IMR-90 (cell line): Measurements from ENCODE around the gene CACNA2D1. TPM values are rescaled to one million over a fixed set of nuclear protein-coding genes. Genes with fewer than 3 reads are reported as not detected.

Experiments used
- ATAC-seq: fragments of 200-7000 bp; cut with Tn5 transposase; 2 replicates; pipeline ENCODE4 v1.9.1; 2020; ENCODE audit warnings: low read depth, mild to moderate bottlenecking, moderate library complexity
- BruUV-seq: library from RNA; stranded (reverse); fragments of 400-500 nt; replicated peaks from 2 replicates; lab custom pipeline; 2021; lab: Mats Ljungman, UMichigan
- CTCF ChIA-PET: fragments of 300-600 bp; formaldehyde crosslinking; extraction: SDS; loops from one replicate; lab custom pipeline; 2021; ENCODE audit warnings: antibody characterized with exemption; lab: Yijun Ruan, JAX
- POLR2A ChIA-PET: fragments of 300-600 bp; sonication (Branson Sonifier 250); formaldehyde crosslinking; loops from one replicate; lab custom pipeline; 2022; ENCODE audit warnings: antibody characterized with exemption; ENCODE audit not compliant: unreplicated experiment; lab: Charles Lee
- DNase-seq: peaks from one replicate; pipeline ENCODE4 v3.0.0; 2013
- H2AFZ ChIP-seq: replicated peaks from 2 replicates; pipeline ENCODE3; 2013; ENCODE audit warnings: low read length, mild to moderate bottlenecking; ENCODE audit not compliant: poor library complexity
- H2AK5ac ChIP-seq: 2 replicates; pipeline ENCODE4 v1.6.1; 2013; ENCODE audit warnings: low read depth, low read length, inconsistent platforms
- H2AK9ac ChIP-seq: replicated peaks from 2 replicates; pipeline ENCODE3; 2013; ENCODE audit warnings: mild to moderate bottlenecking, low read depth, low read length, moderate library complexity; ENCODE audit not compliant: poor library complexity
- H2BK120ac ChIP-seq: 2 replicates; pipeline ENCODE4 v1.6.1; 2013; ENCODE audit warnings: low read depth, low read length, inconsistent platforms
- H2BK15ac ChIP-seq: 3 replicates; pipeline ENCODE4 v1.6.1; 2013; ENCODE audit warnings: low read depth, low read length, inconsistent platforms
- H2BK20ac ChIP-seq: 2 replicates; pipeline ENCODE4 v1.6.1; 2013; ENCODE audit warnings: low read depth, mild to moderate bottlenecking, inconsistent platforms, low read length, moderate library complexity
- H2BK5ac ChIP-seq: 2 replicates; pipeline ENCODE4 v1.6.1; 2013; ENCODE audit warnings: mild to moderate bottlenecking, low read depth, low read length, inconsistent platforms; ENCODE audit not compliant: poor library complexity, severe bottlenecking
- H3K14ac ChIP-seq: replicated peaks from 2 replicates; pipeline ENCODE4 v1.6.1; 2013; ENCODE audit warnings: low read depth, low read length, inconsistent platforms
- H3K18ac ChIP-seq: 2 replicates; pipeline ENCODE4 v1.6.1; 2013; ENCODE audit warnings: low read depth, low read length, control low read depth
- H3K23ac ChIP-seq: 2 replicates; pipeline ENCODE4 v1.6.1; 2013; ENCODE audit warnings: low read depth, low read length, inconsistent platforms
- H3K27ac ChIP-seq: 2 replicates; pipeline ENCODE4 v1.5.1; 2013; ENCODE audit warnings: mild to moderate bottlenecking, control low read depth, low read length; ENCODE audit not compliant: insufficient read depth
- H3K27me3 ChIP-seq: 2 replicates; pipeline ENCODE4 v1.6.1; 2013; ENCODE audit warnings: low read length; ENCODE audit not compliant: control insufficient read depth, insufficient read depth
- H3K36me3 ChIP-seq: 2 replicates; pipeline ENCODE4 v1.6.1; 2013; ENCODE audit warnings: low read length, mixed read lengths; ENCODE audit not compliant: control insufficient read depth, insufficient read depth
- H3K4ac ChIP-seq: 2 replicates; pipeline ENCODE4 v1.6.1; 2013; ENCODE audit warnings: low read depth, low read length, inconsistent platforms
- H3K4me1 ChIP-seq: 2 replicates; pipeline ENCODE4 v1.6.1; 2013; ENCODE audit warnings: low read length, mixed read lengths; ENCODE audit not compliant: control insufficient read depth, insufficient read depth
- H3K4me2 ChIP-seq: 2 replicates; pipeline ENCODE4 v1.6.1; 2013; ENCODE audit warnings: low read depth, mild to moderate bottlenecking, control low read depth, low read length, moderate library complexity
- H3K4me3 ChIP-seq: 2 replicates; pipeline ENCODE4 v1.5.1; 2013; ENCODE audit warnings: low read depth, mild to moderate bottlenecking, control low read depth, low read length, moderate library complexity; ENCODE audit not compliant: insufficient read depth
- H3K56ac ChIP-seq: 2 replicates; pipeline ENCODE4 v1.6.1; 2013; ENCODE audit warnings: low read length, inconsistent platforms; ENCODE audit not compliant: insufficient read depth; ENCODE audit errors: extremely low read depth
- H3K79me1 ChIP-seq, 2 experiments: 2 replicates each; pipeline ENCODE4 v1.6.1; 2013; ENCODE audit warnings: low read length in 2 of 2, inconsistent platforms in 1 of 2, low read depth in 1 of 2
- H3K9ac ChIP-seq: 2 replicates; pipeline ENCODE4 v1.6.1; 2013; ENCODE audit warnings: low read depth, low read length, control low read depth
- H3K9me1 ChIP-seq: 2 replicates; pipeline ENCODE4 v1.6.1; 2013; ENCODE audit warnings: low read length, inconsistent platforms; ENCODE audit not compliant: insufficient read depth
- H3K9me3 ChIP-seq: 2 replicates; pipeline ENCODE4 v1.6.1; 2013; ENCODE audit warnings: low read length; ENCODE audit not compliant: control insufficient read depth, insufficient read depth
- H4K20me1 ChIP-seq: 2 replicates; pipeline ENCODE4 v1.6.1; 2013; ENCODE audit warnings: low read length, inconsistent platforms; ENCODE audit not compliant: insufficient read depth
- H4K5ac ChIP-seq: 2 replicates; pipeline ENCODE4 v1.6.1; 2013; ENCODE audit warnings: mild to moderate bottlenecking, low read depth, low read length, control low read depth
- H4K8ac ChIP-seq, 2 experiments: 2 replicates each; pipeline ENCODE4 v1.6.1; 2013; ENCODE audit warnings: low read depth in 2 of 2, low read length in 2 of 2, control low read depth in 1 of 2, inconsistent platforms in 1 of 2
- H4K91ac ChIP-seq: 2 replicates; pipeline ENCODE4 v1.6.1; 2013; ENCODE audit warnings: low read depth, low read length, inconsistent platforms; ENCODE audit not compliant: insufficient read depth
- BHLHE40 ChIP-seq: fragments of 150-350 bp; IDR thresholded peaks from 2 replicates; pipeline ENCODE4 v1.6.1; 2016; ENCODE audit warnings: mild to moderate bottlenecking, low read depth, low read length
- CEBPB ChIP-seq: IDR thresholded peaks from 2 replicates; pipeline ENCODE4 v1.6.1; 2012; ENCODE audit warnings: low read depth, low read length, improper control_type of control experiment
- CHD1 ChIP-seq: IDR thresholded peaks from 2 replicates; pipeline ENCODE4 v1.6.1; 2012; ENCODE audit warnings: low read depth, low read length, improper control_type of control experiment
- CTCF ChIP-seq: conservative IDR thresholded peaks from 2 replicates; pipeline ENCODE4 v1.5.1; 2012; ENCODE audit warnings: mild to moderate bottlenecking, low read depth, low read length, improper control_type of control experiment
- FOS ChIP-seq: fragments of 150-350 bp; IDR thresholded peaks from 2 replicates; pipeline ENCODE4 v1.6.1; 2016; ENCODE audit warnings: low read depth, low read length
- MAFK ChIP-seq: IDR thresholded peaks from 2 replicates; pipeline ENCODE4 v1.6.1; 2012; ENCODE audit warnings: low read depth, low read length, improper control_type of control experiment
- MAZ ChIP-seq: IDR thresholded peaks from 2 replicates; pipeline ENCODE4 v1.6.1; 2012; ENCODE audit warnings: low read depth, mild to moderate bottlenecking, low read length, improper control_type of control experiment, moderate library complexity, borderline replicate concordance
- MXI1 ChIP-seq: IDR thresholded peaks from 2 replicates; pipeline ENCODE4 v1.6.1; 2012; ENCODE audit warnings: low read depth, mild to moderate bottlenecking, low read length, moderate library complexity, borderline replicate concordance
- NFE2L2 ChIP-seq: fragments of 150-350 bp; IDR thresholded peaks from 2 replicates; pipeline ENCODE4 v1.6.1; 2016; ENCODE audit warnings: low read depth, mild to moderate bottlenecking, low read length
- RAD21 ChIP-seq: IDR thresholded peaks from 2 replicates; pipeline ENCODE4 v1.6.1; 2012; ENCODE audit warnings: low read length, improper control_type of control experiment
- RCOR1 ChIP-seq: IDR thresholded peaks from 2 replicates; pipeline ENCODE4 v1.6.1; 2012; ENCODE audit warnings: mild to moderate bottlenecking, low read length, improper control_type of control experiment; ENCODE audit not compliant: insufficient replicate concordance
- RFX5 ChIP-seq: IDR thresholded peaks from 2 replicates; pipeline ENCODE4 v1.8.0; 2012; ENCODE audit warnings: low read depth, mild to moderate bottlenecking, low read length, moderate library complexity
- SMC3 ChIP-seq: fragments of 150-350 bp; IDR thresholded peaks from 2 replicates; pipeline ENCODE4 v1.6.1; 2016; ENCODE audit warnings: low read depth, mild to moderate bottlenecking, antibody characterized with exemption, low read length, moderate library complexity
- USF2 ChIP-seq: fragments of 150-350 bp; IDR thresholded peaks from 2 replicates; pipeline ENCODE4 v1.6.1; 2017; ENCODE audit warnings: mild to moderate bottlenecking, antibody characterized with exemption, low read length, low read depth
- WGBS, 2 experiments: methylation state at CpG; one replicate each; pipeline versions ENCODE4 v1.1.5 to v1.1.7; 2013; ENCODE audit warnings: missing lambda C conversion rate in 2 of 2; ENCODE audit not compliant: insufficient read length in 1 of 2; ENCODE audit errors: extremely low coverage in 2 of 2; 5-methylcytosine and 5-hydroxymethylcytosine counted together
- dilution Hi-C: fragments of 300-500 bp; cut with HindIII; formaldehyde crosslinking; loops from one replicate; pipeline ENCODE4 v1.14.3; 2018; ENCODE audit warnings: low sequenced_read_pairs; ENCODE audit not compliant: unreplicated experiment
- in situ Hi-C: fragments of 300-500 bp; cut with MboI; formaldehyde crosslinking; loops from 3 replicates; pipeline ENCODE4 v1.14.3; 2019; ENCODE audit warnings: low sequenced_read_pairs, inconsistent platforms, mixed read lengths
- intact Hi-C: fragments of 100-400 bp; cut with micrococcal nuclease; formaldehyde crosslinking; loops from 2 replicates; pipeline ENCODE4 v1.10.0; 2022
- polyA plus RNA-seq, 3 experiments: library from polyadenylated mRNA; depleted of rRNA; stranded (reverse); fragments of >200 nt; gene quantifications; 2 replicates each; pipeline ENCODE4 v1.2.3, GENCODE V29; 2012; ENCODE audit warnings: low replicate concordance in 1 of 3
- total RNA-seq: library from RNA; depleted of rRNA; stranded (reverse); fragments of >200 nt; gene quantifications from 2 replicates; pipeline ENCODE4 v1.2.3, GENCODE V29; 2012

CACNA2D1 gene
- total and polyA plus RNA-seq, 2 of the 4 experiments (the other 2 are of a cell fraction) = 5.8 to 21.9 TPM

- no peak overlapping the region for H4K91ac ChIP-seq
- no peaks in the 10 kb centered on the region for H3K27me3 ChIP-seq
- H3K18ac ChIP-seq = no peak overlapping the region
- POLR2A ChIA-PET = no interaction called here
- H2BK20ac ChIP-seq = no peak overlapping the region
- no TSS peak for BruUV-seq
- no peak overlapping the region for H2BK120ac ChIP-seq
- no peak overlapping the region for H4K5ac ChIP-seq
- no peak overlapping the region for H4K8ac ChIP-seq
- H2AK5ac ChIP-seq = no peak overlapping the region
- H2AFZ ChIP-seq = no peak overlapping the region
- H2AK9ac ChIP-seq = no peak overlapping the region
- dilution Hi-C loops (no loop called here), in situ Hi-C loops (no loop called here), intact Hi-C loops (no loop called here)
- H2BK15ac ChIP-seq = no peak overlapping the region
- no peak for TF ChIP-seq CEBPB
- no peak for TF ChIP-seq CHD1
- TF ChIP-seq MXI1 = no peak
- TF ChIP-seq RAD21 = no peak
- no peak for TF ChIP-seq CTCF
- no peak for TF ChIP-seq SMC3
- TF ChIP-seq FOS = no peak
- no peak for TF ChIP-seq MAFK
- TF ChIP-seq RCOR1 = no peak
- TF ChIP-seq BHLHE40 = no peak
- TF ChIP-seq MAZ = no peak
- no peak for TF ChIP-seq USF2
- no peak for TF ChIP-seq NFE2L2
- TF ChIP-seq RFX5 = no peak
- no peak overlapping the region for H3K9ac ChIP-seq
- H3K36me3 ChIP-seq = no peaks in the 10 kb centered on the region
- H3K9me1 ChIP-seq = 0 out of 2 replicates have a peak, but pooled peaks cover under 1% of the 10 kb centered on the region
- H3K4me2 ChIP-seq = no peak overlapping the region
- peaks cover 2% of the 10 kb centered on the region for H3K4me1 ChIP-seq
- no peak overlapping the region for H3K23ac ChIP-seq
- H3K4ac ChIP-seq = no peak overlapping the region
- no peak for DNase-seq
- 100% methylated on average over 1 of the region's 4 CpGs; no CpG with 5 or more reads in 1 of the 2 experiments for WGBS, 2 experiments
- H3K79me1 ChIP-seq = peaks cover 0 to 7% of the 10 kb centered on the region in 2 experiments; a peak in 2 of 4 replicates
- no peak overlapping the region; the same call in 1 of the 2 replicates for H3K56ac ChIP-seq
- CTCF ChIA-PET = interaction anchor here (1.2 kb wide), 1 partner anchor 9 kb away, joined by 4 read pairs; no protein-coding TSS in a partner anchor
- no peaks in the 10 kb centered on the region for H3K9me3 ChIP-seq
- no peak overlapping the region for H3K4me3 ChIP-seq
- no peak overlapping the region for H2BK5ac ChIP-seq
- no peak overlapping the region; the same call in 1 of the 2 replicates for H3K14ac ChIP-seq
- no peaks in the 10 kb centered on the region for H4K20me1 ChIP-seq
- ATAC-seq = no peak
- H3K27ac ChIP-seq = no peak overlapping the region
These were observed 270.1 kb downstream of the CACNA2D1 start for GRCh38 chr7:82173400-82174021.
